GM12872 (cell line): ENCODE measurements around the gene REEP3.

Experiments
- TF ChIP-seq, protein P1 (sequence below): IDR thresholded peaks from 3 replicates; pipeline ENCODE4 v1.5.1; 2011; ENCODE audit warnings: low read depth, mild to moderate bottlenecking, low read length, moderate library complexity; ENCODE audit not compliant: insufficient read depth

The REEP3 gene

DNA sequence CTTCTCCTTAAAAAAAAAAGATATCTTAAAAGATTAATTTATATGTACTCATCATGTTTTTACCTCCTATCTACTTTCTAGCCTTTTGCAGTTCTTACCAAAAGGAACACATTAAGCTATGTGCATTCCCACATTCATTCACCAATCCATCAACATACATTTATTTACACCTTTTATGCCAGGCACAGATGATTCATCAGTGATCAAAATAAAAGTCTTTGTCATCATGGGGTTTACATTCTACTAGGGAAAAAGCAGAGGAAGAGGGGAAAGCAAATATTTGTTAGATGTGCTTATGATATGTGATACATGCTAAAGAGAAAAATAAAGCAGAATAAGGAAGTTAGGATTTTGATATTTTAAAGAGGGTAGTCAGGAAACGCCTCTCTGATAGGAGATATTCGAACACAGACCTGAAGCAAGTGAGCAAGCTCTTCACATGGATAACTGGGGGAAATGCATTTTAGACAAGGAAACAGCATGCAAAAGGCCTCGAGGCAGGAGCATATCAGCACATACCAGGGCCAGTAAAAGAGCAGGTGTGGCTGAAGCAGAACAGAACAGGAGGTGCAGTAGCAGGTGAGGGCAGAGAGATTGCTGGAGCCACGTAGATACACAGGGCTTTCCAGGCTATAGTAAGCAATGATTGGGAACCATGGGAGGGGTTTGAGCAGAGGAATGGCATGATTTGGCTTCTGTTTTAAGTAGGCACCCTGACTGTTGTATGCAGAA, 67.4 kb downstream of the REEP3 start:
- TF ChIP-seq, protein P1, sequence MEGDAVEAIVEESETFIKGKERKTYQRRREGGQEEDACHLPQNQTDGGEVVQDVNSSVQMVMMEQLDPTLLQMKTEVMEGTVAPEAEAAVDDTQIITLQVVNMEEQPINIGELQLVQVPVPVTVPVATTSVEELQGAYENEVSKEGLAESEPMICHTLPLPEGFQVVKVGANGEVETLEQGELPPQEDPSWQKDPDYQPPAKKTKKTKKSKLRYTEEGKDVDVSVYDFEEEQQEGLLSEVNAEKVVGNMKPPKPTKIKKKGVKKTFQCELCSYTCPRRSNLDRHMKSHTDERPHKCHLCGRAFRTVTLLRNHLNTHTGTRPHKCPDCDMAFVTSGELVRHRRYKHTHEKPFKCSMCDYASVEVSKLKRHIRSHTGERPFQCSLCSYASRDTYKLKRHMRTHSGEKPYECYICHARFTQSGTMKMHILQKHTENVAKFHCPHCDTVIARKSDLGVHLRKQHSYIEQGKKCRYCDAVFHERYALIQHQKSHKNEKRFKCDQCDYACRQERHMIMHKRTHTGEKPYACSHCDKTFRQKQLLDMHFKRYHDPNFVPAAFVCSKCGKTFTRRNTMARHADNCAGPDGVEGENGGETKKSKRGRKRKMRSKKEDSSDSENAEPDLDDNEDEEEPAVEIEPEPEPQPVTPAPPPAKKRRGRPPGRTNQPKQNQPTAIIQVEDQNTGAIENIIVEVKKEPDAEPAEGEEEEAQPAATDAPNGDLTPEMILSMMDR = no peak

- TF ChIP-seq, protein P1 = no peak
These were observed 70.6 kb downstream of the REEP3 start for GRCh38 chr10:63591600-63592379.

GRCh38 chr10:63593576-63593975, 72.4 kb downstream of the REEP3 start:
- TF ChIP-seq, protein P1 = no peak

DNA sequence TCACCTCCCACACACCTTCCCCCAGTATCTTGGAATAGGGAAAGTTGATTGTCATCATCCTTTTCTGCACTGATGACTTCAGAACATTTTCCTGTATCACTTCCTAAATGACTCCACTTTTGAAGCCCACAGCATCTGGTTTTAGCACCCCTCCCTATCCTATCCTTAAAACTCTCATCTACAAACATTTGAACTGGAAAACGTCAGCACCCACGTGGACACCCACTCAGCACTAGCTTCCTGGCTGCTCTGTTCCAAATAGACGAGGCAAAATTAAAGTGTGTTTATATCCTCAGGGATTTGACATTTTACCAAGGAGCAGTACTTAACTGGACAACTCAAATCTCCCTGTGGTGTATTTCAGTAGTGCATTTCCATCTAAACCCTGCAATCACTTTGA, 73.9 kb downstream of the REEP3 start:
- TF ChIP-seq, protein P1 = no peak

DNA sequence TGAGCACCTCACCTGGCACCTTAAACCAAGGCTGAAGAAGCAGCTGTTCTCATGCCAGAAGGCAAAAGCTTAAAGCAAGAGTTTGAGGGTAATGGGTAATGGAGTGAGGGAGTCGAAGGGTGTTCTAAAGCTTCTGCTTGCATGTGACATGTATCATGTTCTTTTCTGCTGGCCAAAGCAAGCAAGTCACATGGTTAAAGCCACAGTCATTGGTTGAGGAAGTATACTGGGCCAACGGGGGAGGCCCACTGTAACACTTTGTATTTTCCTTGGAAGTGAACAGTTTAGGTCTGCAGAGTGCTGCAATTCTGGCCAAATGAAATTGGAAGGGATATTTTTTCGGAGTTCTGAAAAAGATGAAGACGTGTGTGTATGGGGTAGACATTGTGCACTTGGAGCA, 75.7 kb downstream of the REEP3 start:
- TF ChIP-seq, protein P1 = no peak

DNA sequence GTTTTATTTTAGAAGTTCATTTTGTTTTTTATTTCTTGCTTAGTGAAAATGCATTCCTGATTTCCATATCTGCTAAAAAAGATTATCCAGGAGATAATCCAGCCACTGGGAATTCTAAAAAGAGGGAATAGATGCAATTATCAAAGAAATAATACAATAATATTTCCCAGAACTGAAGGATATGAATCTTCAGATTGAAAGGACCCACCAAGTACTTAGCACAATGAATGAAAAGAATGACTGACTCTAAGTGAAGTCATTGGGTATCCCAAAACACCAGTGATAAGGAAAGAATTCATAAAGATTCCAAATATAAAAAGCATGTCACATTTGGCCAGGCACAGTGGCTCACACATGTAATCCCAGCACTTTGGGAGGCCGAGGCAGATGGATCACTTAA, 79.3 kb downstream of the REEP3 start:
- TF ChIP-seq, protein P1 = no peak

DNA sequence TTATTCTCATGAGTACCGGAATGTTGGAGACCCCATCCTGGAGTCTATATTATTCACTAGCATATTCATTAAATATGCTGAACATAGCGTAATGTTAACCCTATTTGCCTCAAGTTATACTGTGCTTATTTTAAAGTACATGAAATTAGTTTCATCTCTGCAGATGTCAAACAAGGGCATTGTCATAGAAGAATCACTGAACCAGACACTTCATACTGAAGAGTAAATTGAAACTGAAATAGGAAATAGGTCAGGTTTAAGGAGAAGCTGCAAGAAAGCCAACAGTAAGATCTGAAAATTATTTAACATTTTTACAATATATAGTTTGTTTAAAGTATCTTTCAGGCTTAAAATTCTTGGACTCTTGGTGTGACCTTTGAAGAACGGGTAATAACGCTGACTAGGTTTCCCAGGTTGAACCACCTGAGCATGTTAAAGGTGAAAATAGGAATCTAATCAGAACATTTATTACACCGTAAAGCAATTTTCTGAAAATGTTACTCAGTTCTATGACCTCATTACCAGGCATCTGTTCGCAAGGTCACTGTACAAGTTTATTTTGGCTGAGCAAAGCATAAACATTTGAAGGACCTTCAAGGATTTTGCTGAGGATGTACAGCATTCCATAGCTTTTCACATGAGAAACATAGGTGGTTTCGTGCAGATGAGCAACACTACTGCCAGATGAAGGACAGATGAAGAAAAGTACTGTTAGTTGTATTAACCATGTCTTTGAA, 82.7 kb downstream of the REEP3 start:
- TF ChIP-seq, protein P1 = no peak
